Parathyroid adenoma (tissue), 2 donors: ENCODE results near the gene DCK.

Experiments used
- H2AFZ ChIP-seq: fragments of 300-600 bp; sonication (generic); one replicate; pipeline ENCODE4 v1.7.0; 2017; ENCODE audit warnings: antibody characterized with exemption, mild to moderate bottlenecking
- H3K27ac ChIP-seq: fragments of 300-600 bp; sonication (generic); one replicate; pipeline ENCODE4 v1.7.0; 2017
- H3K27me3 ChIP-seq: fragments of 300-600 bp; sonication (generic); one replicate; pipeline ENCODE4 v1.7.0; 2017; ENCODE audit warnings: low read length; ENCODE audit not compliant: control insufficient read depth, insufficient read depth
- H3K36me3 ChIP-seq: fragments of 300-600 bp; sonication (generic); one replicate; pipeline ENCODE4 v1.7.0; 2017; ENCODE audit warnings: low read length; ENCODE audit not compliant: control insufficient read depth, insufficient read depth
- H3K4me1 ChIP-seq: fragments of 300-600 bp; sonication (generic); one replicate; pipeline ENCODE4 v1.7.0; 2017; ENCODE audit warnings: control low read depth
- H3K4me2 ChIP-seq: fragments of 300-600 bp; sonication (generic); one replicate; pipeline ENCODE4 v1.7.0; 2017; ENCODE audit warnings: low read length
- H3K4me3 ChIP-seq: fragments of 300-600 bp; sonication (generic); one replicate; pipeline ENCODE4 v1.7.0; 2017; ENCODE audit warnings: low read depth, low read length
- H3K79me2 ChIP-seq: fragments of 300-600 bp; sonication (generic); one replicate; pipeline ENCODE4 v1.7.0; 2017; ENCODE audit warnings: control low read depth
- H3K9ac ChIP-seq: fragments of 300-600 bp; sonication (generic); one replicate; pipeline ENCODE4 v1.7.0; 2017; ENCODE audit warnings: mild to moderate bottlenecking
- H3K9me3 ChIP-seq: fragments of 300-600 bp; sonication (generic); one replicate; pipeline ENCODE4 v1.7.0; 2017; ENCODE audit warnings: low read length; ENCODE audit not compliant: control insufficient read depth
- TF ChIP-seq, protein P1 (sequence below): fragments of 300-600 bp; sonication (generic); IDR thresholded peaks from one replicate; pipeline ENCODE4 v1.7.0; 2017; ENCODE audit warnings: antibody characterized with exemption, mild to moderate bottlenecking
- donor health status: primary hyperparathyroidism.

The DCK gene

DNA sequence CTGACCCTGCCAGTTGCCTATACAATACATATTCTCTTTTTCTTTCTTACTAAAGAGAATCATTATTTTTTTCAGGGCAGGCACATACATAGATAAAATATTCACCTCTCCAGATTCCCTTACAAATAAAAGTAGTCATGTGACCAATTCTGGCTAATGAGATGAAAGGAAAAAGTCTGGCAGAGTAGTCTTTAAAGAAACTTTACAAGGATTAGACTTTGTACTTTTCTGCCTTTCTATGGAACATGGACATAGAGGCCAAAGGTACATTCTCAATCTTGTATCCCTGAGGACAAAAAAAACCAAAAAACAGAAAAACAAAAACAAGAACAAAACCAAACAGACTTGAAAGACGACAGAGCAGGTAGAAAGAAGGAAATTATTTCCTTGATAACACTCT is 75.6 kb downstream of the DCK start:
- Histone ChIP-seq H3K4me3 (no peak overlapping the region), H3K4me2 (no peak overlapping the region), H3K79me2 (no peaks in the 10 kb centered on the region), H3K9ac (no peak overlapping the region), H3K27ac (no peak overlapping the region), H3K27me3 (no peaks in the 10 kb centered on the region), H3K4me1 (no peaks in the 10 kb centered on the region), H3K36me3 (no peaks in the 10 kb centered on the region), H3K9me3 (no peaks in the 10 kb centered on the region), H2AFZ (no peak overlapping the region)
- TF ChIP-seq, protein P1, sequence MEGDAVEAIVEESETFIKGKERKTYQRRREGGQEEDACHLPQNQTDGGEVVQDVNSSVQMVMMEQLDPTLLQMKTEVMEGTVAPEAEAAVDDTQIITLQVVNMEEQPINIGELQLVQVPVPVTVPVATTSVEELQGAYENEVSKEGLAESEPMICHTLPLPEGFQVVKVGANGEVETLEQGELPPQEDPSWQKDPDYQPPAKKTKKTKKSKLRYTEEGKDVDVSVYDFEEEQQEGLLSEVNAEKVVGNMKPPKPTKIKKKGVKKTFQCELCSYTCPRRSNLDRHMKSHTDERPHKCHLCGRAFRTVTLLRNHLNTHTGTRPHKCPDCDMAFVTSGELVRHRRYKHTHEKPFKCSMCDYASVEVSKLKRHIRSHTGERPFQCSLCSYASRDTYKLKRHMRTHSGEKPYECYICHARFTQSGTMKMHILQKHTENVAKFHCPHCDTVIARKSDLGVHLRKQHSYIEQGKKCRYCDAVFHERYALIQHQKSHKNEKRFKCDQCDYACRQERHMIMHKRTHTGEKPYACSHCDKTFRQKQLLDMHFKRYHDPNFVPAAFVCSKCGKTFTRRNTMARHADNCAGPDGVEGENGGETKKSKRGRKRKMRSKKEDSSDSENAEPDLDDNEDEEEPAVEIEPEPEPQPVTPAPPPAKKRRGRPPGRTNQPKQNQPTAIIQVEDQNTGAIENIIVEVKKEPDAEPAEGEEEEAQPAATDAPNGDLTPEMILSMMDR, result no peak

DNA sequence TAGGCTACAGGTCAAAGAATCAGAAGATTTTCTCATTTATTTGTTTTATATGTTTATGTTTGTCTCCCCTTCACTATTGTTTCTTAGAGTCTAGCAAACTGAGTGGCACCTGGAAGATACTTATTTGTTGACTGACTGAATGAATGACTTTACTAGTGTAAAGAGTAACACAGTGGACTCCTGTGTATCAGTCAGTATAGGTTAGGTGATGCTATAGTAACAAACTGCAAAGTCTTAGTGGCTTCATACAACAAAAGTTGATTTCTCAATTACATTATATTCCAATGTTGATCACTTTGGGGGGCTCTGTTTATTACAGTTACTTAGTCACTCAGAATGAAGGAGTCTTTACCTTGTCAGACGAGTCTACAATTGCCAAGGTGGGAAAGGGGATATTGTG is 76.6 kb downstream of the DCK start:
- Histone ChIP-seq H3K4me3 (no peak overlapping the region), H3K27me3 (no peaks in the 10 kb centered on the region), H3K27ac (no peak overlapping the region), H2AFZ (no peak overlapping the region), H3K4me2 (no peak overlapping the region), H3K9ac (no peak overlapping the region), H3K4me1 (no peaks in the 10 kb centered on the region), H3K79me2 (no peaks in the 10 kb centered on the region), H3K9me3 (no peaks in the 10 kb centered on the region), H3K36me3 (no peaks in the 10 kb centered on the region)
- TF ChIP-seq, protein P1, result no peak

DNA sequence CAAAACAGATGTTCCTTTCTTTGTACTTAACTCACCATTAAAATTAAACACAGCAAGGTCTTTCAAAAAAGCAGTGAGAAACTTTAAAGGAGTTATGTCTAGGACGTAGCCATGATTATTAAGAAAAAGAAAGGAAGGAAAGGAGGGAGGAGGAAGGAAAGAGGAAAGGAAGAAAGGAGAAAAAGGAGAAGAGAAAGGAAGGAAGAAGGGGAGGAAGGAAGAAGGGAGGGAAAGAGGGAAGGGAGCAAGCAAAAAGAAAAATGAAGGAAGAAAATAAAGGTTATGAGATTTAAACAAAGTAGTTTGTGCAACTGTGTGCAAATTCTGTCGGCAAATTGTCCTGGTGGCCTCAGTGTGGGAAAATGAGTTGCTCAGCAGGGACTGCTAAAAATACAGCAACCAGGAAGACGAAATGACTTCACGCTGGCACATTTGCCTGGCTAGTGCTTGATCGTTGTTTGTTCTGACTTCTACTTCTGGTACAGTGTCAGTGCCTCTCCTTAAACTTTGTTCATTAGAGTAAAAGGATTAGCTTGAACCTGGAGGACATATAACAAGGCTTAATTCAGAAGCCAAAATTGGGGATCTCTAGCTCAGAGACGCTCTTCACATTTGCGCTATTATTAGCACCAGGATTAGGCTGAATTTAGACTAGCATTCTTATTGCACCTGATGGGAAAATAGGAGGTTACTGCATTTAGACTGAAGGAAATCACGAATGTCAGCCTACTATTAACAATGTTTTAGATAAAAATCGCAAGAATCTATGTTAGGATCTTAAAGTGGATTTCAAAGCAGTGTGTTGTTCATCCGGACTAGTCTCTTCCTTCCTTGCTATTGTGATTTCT is 81.2 kb downstream of the DCK start:
- Histone ChIP-seq H3K27ac (no peak overlapping the region), H3K4me3 (no peak overlapping the region)

More for the DNA sequence above, 81.2 kb downstream of the DCK start:
- H2AFZ ChIP-seq, result no peak overlapping the region
- no peaks in the 10 kb centered on the region for H3K27me3 ChIP-seq
- TF ChIP-seq, protein P1, result no peak
- no peak overlapping the region for H3K9ac ChIP-seq
- H3K4me1 ChIP-seq, result no peaks in the 10 kb centered on the region
- no peaks in the 10 kb centered on the region for H3K79me2 ChIP-seq
- no peaks in the 10 kb centered on the region for H3K9me3 ChIP-seq
- no peaks in the 10 kb centered on the region for H3K36me3 ChIP-seq
- no peak overlapping the region for H3K4me2 ChIP-seq
